AG04449 (cell line): ENCODE results near the gene KRTAP21-1.

ENCODE experiments used
- CTCF ChIA-PET: fragments of 350-600 bp; formaldehyde crosslinking; extraction: SDS; loops from one replicate; lab custom pipeline; 2021; ENCODE audit warnings: antibody characterized with exemption; lab: Yijun Ruan, JAX
- POLR2A ChIA-PET: fragments of 400-600, 350-600 bp; formaldehyde crosslinking; extraction: SDS; loops from one replicate; lab custom pipeline; 2020; ENCODE audit warnings: antibody characterized with exemption, inconsistent platforms; lab: Yijun Ruan, JAX
- DNase-seq: peaks from one replicate; pipeline ENCODE4 v3.0.0-alpha.2; 2010; ENCODE audit warnings: low read depth, low spot score
- H3K4me3 ChIP-seq: 2 replicates; pipeline ENCODE4 v1.5.1; 2011; ENCODE audit warnings: low read depth, mild to moderate bottlenecking, control low read depth, low read length
- CTCF ChIP-seq: IDR thresholded peaks from one replicate; pipeline ENCODE4 v1.5.1; 2011; ENCODE audit warnings: mild to moderate bottlenecking, moderate library complexity, low read length, control low read depth, inconsistent platforms; ENCODE audit not compliant: insufficient read depth; ENCODE audit errors: missing control alignments

The KRTAP21-1 gene

GRCh38 chr21:30717105-30717504 is 38.1 kb downstream of the KRTAP21-1 start:
- CTCF ChIA-PET, result no interaction called here
- no peak for DNase-seq
- TF ChIP-seq CTCF, result no peak
- no peak overlapping the region for H3K4me3 ChIP-seq
- POLR2A ChIA-PET, result no interaction called here

GRCh38 chr21:30714946-30715345 is 40.3 kb downstream of the KRTAP21-1 start:
- POLR2A ChIA-PET, result no interaction called here
- DNase-seq, result no peak
- H3K4me3 ChIP-seq, result no peak overlapping the region
- TF ChIP-seq CTCF, result no peak
- CTCF ChIA-PET, result no interaction called here

GRCh38 chr21:30714456-30714855 is 40.8 kb downstream of the KRTAP21-1 start:
- CTCF ChIA-PET, result no interaction called here
- POLR2A ChIA-PET, result no interaction called here

GRCh38 chr21:30713766-30714165 is 41.5 kb downstream of the KRTAP21-1 start:
- TF ChIP-seq CTCF, result no peak
- CTCF ChIA-PET, result no interaction called here

More at GRCh38 chr21:30714456-30714855, 40.8 kb downstream of the KRTAP21-1 start:
- DNase-seq, result no peak
- no peak for TF ChIP-seq CTCF
- H3K4me3 ChIP-seq, result no peak overlapping the region

GRCh38 chr21:30710499-30710898 is 44.7 kb downstream of the KRTAP21-1 start:
- no peak for DNase-seq
- POLR2A ChIA-PET, result no interaction called here
- no peak for TF ChIP-seq CTCF
- H3K4me3 ChIP-seq, result no peak overlapping the region
- CTCF ChIA-PET, result no interaction called here

More at GRCh38 chr21:30713766-30714165, 41.5 kb downstream of the KRTAP21-1 start:
- POLR2A ChIA-PET, result no interaction called here
- no peak overlapping the region for H3K4me3 ChIP-seq
- DNase-seq, result no peak

- ChIA-PET CTCF (no interaction called here), POLR2A (no interaction called here)
- no peak for DNase-seq
- H3K4me3 ChIP-seq, result no peak overlapping the region
- TF ChIP-seq CTCF, result no peak
Measured at GRCh38 chr21:30707409-30707808, 47.8 kb downstream of the KRTAP21-1 start.
